HEK293 (cell line): ENCODE measurements around the gene PTPRG.

ENCODE experiments used
- CTCF ChIA-PET: fragments of 350-600 bp; formaldehyde crosslinking; extraction: SDS; loops from one replicate; lab custom pipeline; 2021; ENCODE audit warnings: antibody characterized with exemption; lab: Yijun Ruan, JAX
- POLR2A ChIA-PET: fragments of 300-600 bp; formaldehyde crosslinking; extraction: SDS; loops from one replicate; lab custom pipeline; 2020; ENCODE audit warnings: antibody characterized with exemption, inconsistent platforms; lab: Yijun Ruan, JAX
- H3K27ac ChIP-seq: fragments of 200-500 bp; sonication (Bioruptor generic); 2 replicates; pipeline ENCODE4 v1.5.1; 2014; ENCODE audit warnings: low read depth, low read length, control low read depth, inconsistent platforms; ENCODE audit errors: extremely low read depth
- H3K36me3 ChIP-seq, 2 experiments: fragments of 200-500 bp in 1 of 2; sonication (Bioruptor generic) in 1 of 2; 1 replicate in 1 of 2; 2 replicates in 1 of 2; pipeline ENCODE4 v1.5.1; 2014 to 2017; ENCODE audit warnings: inconsistent platforms in 2 of 2, low read length in 2 of 2; ENCODE audit not compliant: control insufficient read depth in 2 of 2, insufficient read depth in 1 of 2
- H3K4me1 ChIP-seq: fragments of 200-500 bp; sonication (Bioruptor generic); 2 replicates; pipeline ENCODE4 v1.5.1; 2014; ENCODE audit warnings: mild to moderate bottlenecking, low read length, inconsistent platforms; ENCODE audit not compliant: control insufficient read depth, insufficient read depth
- H3K4me3 ChIP-seq: 2 replicates; pipeline ENCODE4 v1.5.1; 2011; ENCODE audit warnings: low read depth, mild to moderate bottlenecking, control low read depth, low read length, moderate library complexity
- H3K9me3 ChIP-seq: fragments of 200-500 bp; sonication (Bioruptor generic); 2 replicates; pipeline ENCODE4 v1.5.1; 2014; ENCODE audit warnings: low read depth, low read length, inconsistent platforms; ENCODE audit not compliant: control insufficient read depth, insufficient read depth
- MZF1 ChIP-seq: fragments of 450-650 bp; formaldehyde crosslinking; IDR thresholded peaks from 2 replicates; pipeline ENCODE4 v1.5.1; 2017; ENCODE audit warnings: missing biosample characterization, missing genetic modification characterization, borderline replicate concordance
- SCRT2 ChIP-seq: fragments of 450-650 bp; formaldehyde crosslinking; IDR thresholded peaks from 2 replicates; pipeline ENCODE4 v1.5.1; 2016; ENCODE audit warnings: missing biosample characterization, missing genetic modification characterization
- YY2 ChIP-seq: fragments of 450-650 bp; formaldehyde crosslinking; IDR thresholded peaks from 2 replicates; pipeline ENCODE4 v1.5.1; 2016; ENCODE audit warnings: missing biosample characterization, missing genetic modification characterization
- ZFP41 ChIP-seq: fragments of 450-650 bp; formaldehyde crosslinking; IDR thresholded peaks from 2 replicates; pipeline ENCODE4 v1.5.1; 2016; ENCODE audit warnings: missing biosample characterization, missing genetic modification characterization, borderline replicate concordance
- ZNF112 ChIP-seq: fragments of 450-650 bp; formaldehyde crosslinking; IDR thresholded peaks from 2 replicates; pipeline ENCODE4 v1.5.0; 2017; ENCODE audit warnings: missing biosample characterization, missing genetic modification characterization
- ZNF2 ChIP-seq: fragments of 450-650 bp; formaldehyde crosslinking; IDR thresholded peaks from 2 replicates; pipeline ENCODE4 v1.5.1; 2016; ENCODE audit warnings: missing biosample characterization, missing genetic modification characterization
- ZNF202 ChIP-seq: fragments of 450-650 bp; formaldehyde crosslinking; IDR thresholded peaks from 2 replicates; pipeline ENCODE4 v1.5.1; 2016; ENCODE audit warnings: missing biosample characterization, missing genetic modification characterization, borderline replicate concordance
- ZNF248 ChIP-seq: fragments of 450-650 bp; formaldehyde crosslinking; IDR thresholded peaks from 2 replicates; pipeline ENCODE4 v1.5.1; 2017; ENCODE audit warnings: missing biosample characterization, missing genetic modification characterization
- ZNF274 ChIP-seq, 2 experiments: fragments of 200-500 bp in 1 of 2; fragments of 450-650 bp in 1 of 2; sonication (Bioruptor generic) in 1 of 2; formaldehyde crosslinking in 1 of 2; IDR thresholded peaks; 2 replicates each; pipeline versions ENCODE4 v1.5.1 to v1.6.1; 2014 to 2016; ENCODE audit warnings: borderline replicate concordance in 1 of 2, inconsistent platforms in 1 of 2, low read length in 1 of 2, missing biosample characterization in 1 of 2, missing genetic modification characterization in 1 of 2
- ZNF292 ChIP-seq: fragments of 450-650 bp; formaldehyde crosslinking; IDR thresholded peaks from 2 replicates; pipeline ENCODE4 v1.5.1; 2016; ENCODE audit warnings: low read depth, missing biosample characterization, missing genetic modification characterization, borderline replicate concordance
- ZNF350 ChIP-seq: fragments of 450-650 bp; formaldehyde crosslinking; IDR thresholded peaks from 2 replicates; pipeline ENCODE4 v1.5.0; 2017; ENCODE audit warnings: missing biosample characterization, mild to moderate bottlenecking, missing genetic modification characterization
- ZNF354C ChIP-seq: fragments of 450-650 bp; formaldehyde crosslinking; IDR thresholded peaks from 2 replicates; pipeline ENCODE4 v1.5.1; 2016; ENCODE audit warnings: missing biosample characterization, missing genetic modification characterization, low read depth, borderline replicate concordance
- ZNF391 ChIP-seq: fragments of 450-650 bp; formaldehyde crosslinking; IDR thresholded peaks from 2 replicates; pipeline ENCODE4 v1.5.1; 2016; ENCODE audit warnings: low read depth, missing biosample characterization, missing genetic modification characterization, borderline replicate concordance
- ZNF404 ChIP-seq: fragments of 450-650 bp; formaldehyde crosslinking; IDR thresholded peaks from 2 replicates; pipeline ENCODE4 v1.5.1; 2017; ENCODE audit warnings: missing biosample characterization, missing genetic modification characterization
- ZNF433 ChIP-seq: fragments of 450-650 bp; formaldehyde crosslinking; IDR thresholded peaks from 2 replicates; pipeline ENCODE4 v1.5.1; 2016; ENCODE audit warnings: missing biosample characterization, missing genetic modification characterization, low read depth
- ZNF510 ChIP-seq: fragments of 450-650 bp; formaldehyde crosslinking; IDR thresholded peaks from 2 replicates; pipeline ENCODE4 v1.5.1; 2018; ENCODE audit warnings: mild to moderate bottlenecking, missing genetic modification characterization, missing biosample characterization; ENCODE audit not compliant: insufficient replicate concordance
- ZNF514 ChIP-seq: fragments of 450-650 bp; formaldehyde crosslinking; IDR thresholded peaks from 2 replicates; pipeline ENCODE4 v1.5.1; 2016; ENCODE audit warnings: missing biosample characterization, missing genetic modification characterization
- ZNF530 ChIP-seq: fragments of 450-650 bp; formaldehyde crosslinking; IDR thresholded peaks from 2 replicates; pipeline ENCODE4 v1.5.1; 2016; ENCODE audit warnings: low read depth, missing biosample characterization, missing genetic modification characterization
- ZNF544 ChIP-seq: fragments of 450-650 bp; formaldehyde crosslinking; IDR thresholded peaks from 2 replicates; pipeline ENCODE4 v1.5.0; 2017; ENCODE audit warnings: missing biosample characterization, missing genetic modification characterization
- ZNF658 ChIP-seq: fragments of 450-650 bp; formaldehyde crosslinking; IDR thresholded peaks from 2 replicates; pipeline ENCODE4; 2016; ENCODE audit warnings: missing biosample characterization, missing genetic modification characterization
- ZNF830 ChIP-seq: fragments of 450-650 bp; IDR thresholded peaks from 2 replicates; pipeline ENCODE4 v1.5.0; 2018; ENCODE audit warnings: missing biosample characterization, missing genetic modification characterization, low read depth, mild to moderate bottlenecking, moderate library complexity
- ZNF837 ChIP-seq: fragments of 450-650 bp; formaldehyde crosslinking; IDR thresholded peaks from 2 replicates; pipeline ENCODE4 v1.5.1; 2016; ENCODE audit warnings: missing biosample characterization, missing genetic modification characterization
- ZSCAN16 ChIP-seq: fragments of 450-650 bp; formaldehyde crosslinking; IDR thresholded peaks from 2 replicates; pipeline ENCODE4 v1.5.1; 2016; ENCODE audit warnings: missing biosample characterization, missing genetic modification characterization
- ZSCAN23 ChIP-seq: fragments of 450-650 bp; formaldehyde crosslinking; IDR thresholded peaks from 2 replicates; pipeline ENCODE4 v1.5.1; 2016; ENCODE audit warnings: missing biosample characterization, missing genetic modification characterization
- TF ChIP-seq, protein P1 (sequence below): fragments of 450-650 bp; formaldehyde crosslinking; IDR thresholded peaks from 2 replicates; pipeline ENCODE4 v1.5.1; 2017; ENCODE audit warnings: missing biosample characterization, missing genetic modification characterization
- TF ChIP-seq, protein P2 (sequence below): fragments of 450-650 bp; formaldehyde crosslinking; IDR thresholded peaks from 2 replicates; pipeline ENCODE4 v1.5.1; 2017; ENCODE audit warnings: missing biosample characterization, missing genetic modification characterization
- TF ChIP-seq, protein P3 (sequence below): fragments of 450-650 bp; formaldehyde crosslinking; IDR thresholded peaks from 2 replicates; pipeline ENCODE4 v1.5.1; 2016; ENCODE audit warnings: missing biosample characterization, missing genetic modification characterization

Gene PTPRG

DNA sequence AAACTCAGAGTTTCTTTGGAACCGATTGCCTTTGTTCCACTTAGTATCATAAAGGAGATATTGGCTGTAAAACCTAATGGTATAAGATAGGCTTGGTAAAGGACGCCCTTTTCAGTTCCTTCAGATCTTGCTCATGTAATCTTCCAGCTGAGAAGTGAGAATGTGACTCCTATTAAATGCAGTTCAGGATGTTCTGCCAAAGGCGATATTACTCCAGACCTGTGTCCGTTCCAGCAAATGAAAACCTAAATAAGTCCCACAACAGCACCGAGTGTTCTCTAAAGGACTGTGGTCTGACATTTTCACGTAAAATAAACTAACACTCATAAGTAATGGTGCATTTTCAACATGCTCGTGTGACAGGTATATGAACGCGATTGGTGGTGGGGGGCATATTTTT is 535.8 kb downstream of the PTPRG start:
- POLR2A ChIA-PET = no interaction called here
- H3K27ac ChIP-seq = no peak overlapping the region
- CTCF ChIA-PET = no interaction called here

DNA sequence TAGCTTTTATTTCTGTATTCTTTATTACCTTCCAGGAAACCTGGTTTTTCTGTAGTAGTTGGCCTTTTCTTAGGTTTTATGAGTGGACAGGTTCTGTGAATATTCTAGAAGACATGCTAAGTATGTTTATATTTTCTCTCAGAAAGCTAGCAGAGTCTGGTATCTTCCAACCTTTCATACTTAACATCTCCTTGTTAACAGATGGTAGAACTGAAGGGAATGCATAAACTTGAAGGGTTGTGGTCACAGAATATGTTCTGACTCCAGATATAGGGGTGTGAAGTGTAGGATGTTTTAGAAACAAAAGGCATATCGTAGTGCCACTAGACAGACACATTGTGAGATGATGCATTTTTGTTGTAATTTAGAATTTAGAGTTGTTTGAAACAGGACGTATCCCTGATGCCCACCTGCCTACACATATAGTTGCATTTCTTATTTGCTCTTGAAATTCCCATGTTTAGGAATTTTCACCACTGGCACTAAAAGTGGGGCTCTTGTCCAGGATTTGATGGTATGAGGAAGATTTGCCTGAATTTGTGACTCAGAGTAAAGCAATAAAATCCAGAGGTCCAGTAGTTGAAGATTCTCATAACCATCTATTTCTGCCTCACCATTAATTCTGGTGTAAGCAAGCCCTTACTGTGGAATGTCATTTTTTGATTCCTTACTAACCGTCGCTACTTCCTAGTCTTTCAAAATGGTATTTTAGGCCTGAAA is 537.4 kb downstream of the PTPRG start:
- H3K36me3 ChIP-seq = no peaks in the 10 kb centered on the region
- ChIA-PET POLR2A (no interaction called here), CTCF (no interaction called here)
- H3K9me3 ChIP-seq = no peaks in the 10 kb centered on the region
- no peak overlapping the region for H3K27ac ChIP-seq
- TF ChIP-seq ZNF248 (tag by site-specific recombination) (no peak), ZNF514 (no peak), ZNF837 (tag by site-specific recombination) (no peak), ZNF292 (no peak)
- TF ChIP-seq, protein P1, sequence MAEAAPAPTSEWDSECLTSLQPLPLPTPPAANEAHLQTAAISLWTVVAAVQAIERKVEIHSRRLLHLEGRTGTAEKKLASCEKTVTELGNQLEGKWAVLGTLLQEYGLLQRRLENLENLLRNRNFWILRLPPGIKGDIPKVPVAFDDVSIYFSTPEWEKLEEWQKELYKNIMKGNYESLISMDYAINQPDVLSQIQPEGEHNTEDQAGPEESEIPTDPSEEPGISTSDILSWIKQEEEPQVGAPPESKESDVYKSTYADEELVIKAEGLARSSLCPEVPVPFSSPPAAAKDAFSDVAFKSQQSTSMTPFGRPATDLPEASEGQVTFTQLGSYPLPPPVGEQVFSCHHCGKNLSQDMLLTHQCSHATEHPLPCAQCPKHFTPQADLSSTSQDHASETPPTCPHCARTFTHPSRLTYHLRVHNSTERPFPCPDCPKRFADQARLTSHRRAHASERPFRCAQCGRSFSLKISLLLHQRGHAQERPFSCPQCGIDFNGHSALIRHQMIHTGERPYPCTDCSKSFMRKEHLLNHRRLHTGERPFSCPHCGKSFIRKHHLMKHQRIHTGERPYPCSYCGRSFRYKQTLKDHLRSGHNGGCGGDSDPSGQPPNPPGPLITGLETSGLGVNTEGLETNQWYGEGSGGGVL (tag by site-specific recombination) = no peak
- TF ChIP-seq, all 188 proteins: peak for 0
- Histone ChIP-seq H3K4me1 (no peaks in the 10 kb centered on the region), H3K4me3 (no peak overlapping the region)

More for the DNA sequence above, 535.8 kb downstream of the PTPRG start:
- Histone ChIP-seq H3K9me3 (no peaks in the 10 kb centered on the region), H3K36me3 (no peaks in the 10 kb centered on the region), H3K4me1 (no peaks in the 10 kb centered on the region), H3K4me3 (no peak overlapping the region)
- TF ChIP-seq ZNF544 (tag by site-specific recombination) (no peak), ZNF530 (no peak), ZNF510 (tag by site-specific recombination) (no peak), MZF1 (no peak), ZNF404 (tag by site-specific recombination) (no peak), ZNF202 (no peak), ZNF2 (tag by site-specific recombination) (no peak)

DNA sequence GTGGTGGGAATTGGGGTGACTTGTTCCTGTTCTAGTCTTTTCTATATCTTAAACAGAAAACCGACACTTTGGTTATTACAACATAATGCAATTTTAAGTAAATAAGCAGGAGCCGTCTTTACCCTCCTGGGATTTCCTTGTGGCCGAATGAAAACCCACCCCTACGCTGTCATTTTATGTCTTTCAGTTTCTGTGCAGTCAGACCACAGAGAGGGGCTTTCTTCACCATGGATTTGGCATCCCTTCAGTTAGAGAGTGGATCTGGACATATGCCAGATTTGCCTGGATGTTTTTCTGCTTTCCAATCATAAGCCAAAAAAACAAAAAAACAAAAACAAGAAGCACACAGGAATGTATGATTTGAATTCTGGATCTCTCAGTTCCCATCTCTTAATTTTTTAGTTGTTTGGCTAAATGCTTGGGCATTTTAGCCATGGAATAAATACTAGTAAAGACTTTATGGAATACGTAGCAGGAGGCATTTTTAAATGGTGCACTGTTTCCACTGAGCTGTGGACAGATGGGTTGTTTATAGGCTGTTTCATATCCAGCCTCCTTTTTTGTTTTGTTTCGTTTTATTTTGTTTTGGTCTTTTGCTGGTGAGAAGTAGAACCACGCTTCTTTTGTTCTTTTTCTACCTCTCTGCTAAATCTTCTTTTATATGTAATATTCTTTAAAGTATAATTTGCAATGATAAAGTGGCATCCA is 539.1 kb downstream of the PTPRG start:
- no peak overlapping the region for H3K4me3 ChIP-seq
- H3K9me3 ChIP-seq = no peaks in the 10 kb centered on the region
- no peaks in the 10 kb centered on the region for H3K4me1 ChIP-seq
- POLR2A ChIA-PET = no interaction called here
- H3K36me3 ChIP-seq = no peaks in the 10 kb centered on the region
- H3K27ac ChIP-seq = no peak overlapping the region
- CTCF ChIA-PET = no interaction called here
- no peak for TF ChIP-seq ZNF354C (tag by site-specific recombination)
- no peak for TF ChIP-seq ZNF830 (tag by site-specific recombination)
- TF ChIP-seq, protein P2, sequence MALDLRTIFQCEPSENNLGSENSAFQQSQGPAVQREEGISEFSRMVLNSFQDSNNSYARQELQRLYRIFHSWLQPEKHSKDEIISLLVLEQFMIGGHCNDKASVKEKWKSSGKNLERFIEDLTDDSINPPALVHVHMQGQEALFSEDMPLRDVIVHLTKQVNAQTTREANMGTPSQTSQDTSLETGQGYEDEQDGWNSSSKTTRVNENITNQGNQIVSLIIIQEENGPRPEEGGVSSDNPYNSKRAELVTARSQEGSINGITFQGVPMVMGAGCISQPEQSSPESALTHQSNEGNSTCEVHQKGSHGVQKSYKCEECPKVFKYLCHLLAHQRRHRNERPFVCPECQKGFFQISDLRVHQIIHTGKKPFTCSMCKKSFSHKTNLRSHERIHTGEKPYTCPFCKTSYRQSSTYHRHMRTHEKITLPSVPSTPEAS (tag by site-specific recombination) = no peak
- no peak for TF ChIP-seq ZSCAN23 (tag by site-specific recombination)
- no peak for TF ChIP-seq ZNF112 (tag by site-specific recombination)
- no peak for TF ChIP-seq ZFP41 (tag by site-specific recombination)
- TF ChIP-seq ZNF658 (tag by site-specific recombination) = no peak
- TF ChIP-seq, protein P3, sequence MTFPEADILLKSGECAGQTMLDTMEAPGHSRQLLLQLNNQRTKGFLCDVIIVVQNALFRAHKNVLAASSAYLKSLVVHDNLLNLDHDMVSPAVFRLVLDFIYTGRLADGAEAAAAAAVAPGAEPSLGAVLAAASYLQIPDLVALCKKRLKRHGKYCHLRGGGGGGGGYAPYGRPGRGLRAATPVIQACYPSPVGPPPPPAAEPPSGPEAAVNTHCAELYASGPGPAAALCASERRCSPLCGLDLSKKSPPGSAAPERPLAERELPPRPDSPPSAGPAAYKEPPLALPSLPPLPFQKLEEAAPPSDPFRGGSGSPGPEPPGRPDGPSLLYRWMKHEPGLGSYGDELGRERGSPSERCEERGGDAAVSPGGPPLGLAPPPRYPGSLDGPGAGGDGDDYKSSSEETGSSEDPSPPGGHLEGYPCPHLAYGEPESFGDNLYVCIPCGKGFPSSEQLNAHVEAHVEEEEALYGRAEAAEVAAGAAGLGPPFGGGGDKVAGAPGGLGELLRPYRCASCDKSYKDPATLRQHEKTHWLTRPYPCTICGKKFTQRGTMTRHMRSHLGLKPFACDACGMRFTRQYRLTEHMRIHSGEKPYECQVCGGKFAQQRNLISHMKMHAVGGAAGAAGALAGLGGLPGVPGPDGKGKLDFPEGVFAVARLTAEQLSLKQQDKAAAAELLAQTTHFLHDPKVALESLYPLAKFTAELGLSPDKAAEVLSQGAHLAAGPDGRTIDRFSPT (tag by site-specific recombination) = no peak
- no peak for TF ChIP-seq ZNF391 (tag by site-specific recombination)
- TF ChIP-seq ZNF350 = no peak
- no peak for TF ChIP-seq ZNF433
- TF ChIP-seq ZNF274 (IDR thresholded peaks at IDR 0.05; ENCODE audit: low read length) = no peak
- no peak for TF ChIP-seq ZNF274 (tag by site-specific recombination; IDR thresholded peaks at IDR 0.05; ENCODE audit: borderline replicate concordance)
- TF ChIP-seq SCRT2 (tag by site-specific recombination) = no peak
- no peak for TF ChIP-seq ZSCAN16 (tag by site-specific recombination)
- no peak for TF ChIP-seq YY2 (tag by site-specific recombination)
